ENCODE measurements around the gene KREMEN1.

DNA sequence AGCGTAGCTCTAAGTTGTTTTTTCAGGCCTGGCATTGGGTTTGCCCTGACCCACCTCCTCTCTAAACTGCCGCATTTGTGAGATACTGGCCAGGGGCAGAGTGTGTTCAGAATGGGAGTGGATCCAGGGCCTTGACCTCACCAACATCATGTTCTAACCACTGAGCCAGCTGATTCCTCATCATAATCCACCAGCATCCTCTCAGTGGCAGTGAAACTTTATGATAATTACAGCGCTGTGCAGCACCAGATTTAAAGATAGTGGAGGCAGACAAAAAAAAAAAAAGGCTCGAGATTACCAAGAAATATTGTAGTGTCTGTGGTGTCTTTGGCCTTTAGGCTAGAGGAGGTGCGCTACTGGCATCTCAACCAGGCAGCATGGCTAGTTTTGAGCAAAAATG, 53.0 kb downstream of the KREMEN1 start:
- TF ChIP-seq EGR1 (IDR thresholded peaks at IDR 0.05; ENCODE audit: low read depth in 2 of 2): no peak
- no peak for TF ChIP-seq RXRA (IDR thresholded peaks at IDR 0.05)
- TF ChIP-seq, protein P1, sequence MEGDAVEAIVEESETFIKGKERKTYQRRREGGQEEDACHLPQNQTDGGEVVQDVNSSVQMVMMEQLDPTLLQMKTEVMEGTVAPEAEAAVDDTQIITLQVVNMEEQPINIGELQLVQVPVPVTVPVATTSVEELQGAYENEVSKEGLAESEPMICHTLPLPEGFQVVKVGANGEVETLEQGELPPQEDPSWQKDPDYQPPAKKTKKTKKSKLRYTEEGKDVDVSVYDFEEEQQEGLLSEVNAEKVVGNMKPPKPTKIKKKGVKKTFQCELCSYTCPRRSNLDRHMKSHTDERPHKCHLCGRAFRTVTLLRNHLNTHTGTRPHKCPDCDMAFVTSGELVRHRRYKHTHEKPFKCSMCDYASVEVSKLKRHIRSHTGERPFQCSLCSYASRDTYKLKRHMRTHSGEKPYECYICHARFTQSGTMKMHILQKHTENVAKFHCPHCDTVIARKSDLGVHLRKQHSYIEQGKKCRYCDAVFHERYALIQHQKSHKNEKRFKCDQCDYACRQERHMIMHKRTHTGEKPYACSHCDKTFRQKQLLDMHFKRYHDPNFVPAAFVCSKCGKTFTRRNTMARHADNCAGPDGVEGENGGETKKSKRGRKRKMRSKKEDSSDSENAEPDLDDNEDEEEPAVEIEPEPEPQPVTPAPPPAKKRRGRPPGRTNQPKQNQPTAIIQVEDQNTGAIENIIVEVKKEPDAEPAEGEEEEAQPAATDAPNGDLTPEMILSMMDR (IDR thresholded peaks at IDR 0.05; ENCODE audit: low read depth, low read length, missing input control): no peak
- no peak for TF ChIP-seq ZBTB33 (IDR thresholded peaks at IDR 0.05)
- no peak for TF ChIP-seq SP1 (IDR thresholded peaks at IDR 0.05)
- TF ChIP-seq TAF1 (conservative IDR thresholded peaks at IDR 0.05): no peak
- no peak for TF ChIP-seq YY1 (IDR thresholded peaks at IDR 0.05)
- TF ChIP-seq GABPA (IDR thresholded peaks at IDR 0.05 in 1 of 2, conservative IDR thresholded peaks at IDR 0.05 in 1 of 2): no peak

Data from liver (tissue), 3 donors.